NT2/D1 (cell line): Measurements from ENCODE around the gene LGALS14.

Experiments used
- SUZ12 ChIP-seq: IDR thresholded peaks from 2 replicates; pipeline ENCODE4 v1.6.1; 2011; ENCODE audit not compliant: insufficient read length, insufficient read depth; ENCODE audit errors: extremely low read depth
- YY1 ChIP-seq: IDR thresholded peaks from 2 replicates; pipeline ENCODE4 v1.6.1; 2011; ENCODE audit not compliant: insufficient read length, insufficient read depth
- ZNF274 ChIP-seq: IDR thresholded peaks from 2 replicates; pipeline ENCODE4 v1.6.1; 2011; ENCODE audit warnings: mild to moderate bottlenecking, low read depth, low read length

DNA sequence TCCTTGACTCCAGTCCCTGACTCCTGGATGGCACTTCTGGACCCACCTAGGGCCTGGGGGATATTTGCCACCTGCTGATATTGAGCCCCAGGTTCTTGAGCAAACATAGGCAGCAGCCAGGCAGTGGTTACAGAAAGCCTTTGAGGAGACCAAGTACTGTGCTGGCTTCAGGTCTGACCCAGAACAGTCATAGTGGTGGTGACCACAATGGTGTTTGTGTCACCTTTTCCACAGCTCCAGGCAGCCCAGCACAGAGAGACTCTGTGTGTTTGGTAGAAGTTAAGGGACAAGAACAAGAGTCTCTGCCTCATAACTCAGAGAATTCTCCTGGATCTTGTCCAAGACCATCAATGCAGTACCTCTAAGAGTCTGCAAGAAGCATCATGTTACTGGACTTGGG lies 48.1 kb downstream of the LGALS14 start:
- no peak for TF ChIP-seq SUZ12
- TF ChIP-seq ZNF274, result no peak
- no peak for TF ChIP-seq YY1
